Endothelial cell of umbilical vein (primary cell): ENCODE results near the gene KCNG3.

ENCODE experiments used
- CTCF ChIP-seq, 2 donors: IDR thresholded peaks; 1 replicate in 1 of 2; 2 replicates in 1 of 2; pipeline ENCODE4 v1.5.1; 2011; ENCODE audit warnings: low read length in 2 of 2, mild to moderate bottlenecking in 2 of 2, moderate library complexity in 2 of 2, control low read depth in 1 of 2, inconsistent platforms in 1 of 2, low read depth in 1 of 2; ENCODE audit not compliant: insufficient read depth in 1 of 2; ENCODE audit errors: extremely low read depth in 1 of 2
- EZH2 ChIP-seq: IDR thresholded peaks from 2 replicates; pipeline ENCODE4 v1.6.1; 2012; ENCODE audit warnings: borderline replicate concordance, low read depth, mild to moderate bottlenecking, moderate library complexity, low read length, inconsistent platforms; ENCODE audit not compliant: severe bottlenecking

GRCh38 chr2:42492691-42493467, 903 bp downstream of the KCNG3 start:
- TF ChIP-seq CTCF (IDR thresholded peaks at IDR 0.05; ENCODE audit: extremely low read depth in 1 of 2, insufficient read depth in 1 of 2, low read depth in 1 of 2, low read length in 2 of 2) (no peak), EZH2 (peak; percentile 94)
